Stimulated activated CD8-positive, alpha-beta memory T cell treated with anti-CD3 and anti-CD28 coated beads, Interleukin-12 subunit alpha, Interleukin-12 subunit beta, amount 100 ng/mL, for 24 hours (primary cell): ENCODE results near the gene ATXN2.

ENCODE experiments used
- DNase-seq: peaks from one replicate; pipeline ENCODE4 v3.0.0-alpha.2; 2020; ENCODE audit errors: extremely low read depth

Gene ATXN2

GRCh38 chr12:111438481-111438880, 160.6 kb downstream of the ATXN2 start:
- DNase-seq, result no peak

DNA sequence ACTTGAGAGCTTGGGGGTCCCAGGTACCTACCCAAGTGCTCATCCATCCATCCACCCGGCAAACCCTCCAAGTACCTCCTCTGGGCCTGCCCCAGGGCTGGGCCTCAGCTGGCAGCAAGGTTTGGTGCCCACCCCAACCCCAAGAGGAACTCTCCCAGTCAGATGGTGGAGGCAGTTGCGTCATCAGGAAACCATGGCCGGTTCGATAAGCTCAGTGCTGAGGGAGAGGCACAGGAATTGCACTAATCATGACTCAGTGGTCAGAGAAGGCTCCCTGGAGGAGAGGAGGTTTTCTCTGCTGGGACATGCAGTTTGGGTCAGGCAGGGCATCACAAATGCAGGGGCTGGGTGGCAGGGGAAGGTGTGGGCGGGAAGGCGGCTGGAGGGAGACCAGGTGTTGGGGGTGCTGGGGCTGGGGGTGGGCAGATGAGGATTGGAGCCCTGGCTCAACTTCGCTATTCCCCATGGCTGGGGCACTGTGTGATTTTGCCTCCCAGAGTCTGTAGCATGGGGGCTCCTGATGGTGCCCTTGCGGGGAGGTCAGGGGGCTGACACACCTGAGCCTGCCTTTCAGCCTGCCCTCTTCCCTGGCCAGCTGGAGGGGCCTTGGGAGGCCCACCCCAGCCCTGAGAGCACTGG, 161.2 kb downstream of the ATXN2 start:
- DNase-seq, result no peak

- DNase-seq, result no peak
These were observed 162.3 kb downstream of the ATXN2 start for GRCh38 chr12:111436811-111437210.

DNA sequence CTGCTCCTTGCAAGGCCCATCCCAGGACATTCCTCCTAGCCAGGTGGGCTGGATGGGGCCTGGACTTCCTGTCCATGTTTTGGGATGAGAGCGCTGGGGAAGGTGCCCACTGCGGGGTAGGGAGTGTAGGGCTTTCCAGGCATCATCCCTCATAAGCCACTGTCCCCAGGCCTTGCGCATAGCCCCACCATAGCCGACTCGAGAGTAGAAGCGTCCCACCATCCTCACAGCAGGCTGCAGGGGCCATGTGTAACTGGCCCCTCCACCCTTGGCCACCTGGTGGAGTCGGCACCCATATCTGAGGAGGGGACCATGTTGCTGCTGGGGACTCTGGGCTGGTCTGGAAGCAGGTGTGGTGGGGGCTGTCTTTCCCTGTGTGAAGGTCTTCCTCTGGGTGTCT, 162.8 kb downstream of the ATXN2 start:
- no peak for DNase-seq

- DNase-seq, result no peak
These were observed 163.4 kb downstream of the ATXN2 start for GRCh38 chr12:111435661-111436201.

DNA sequence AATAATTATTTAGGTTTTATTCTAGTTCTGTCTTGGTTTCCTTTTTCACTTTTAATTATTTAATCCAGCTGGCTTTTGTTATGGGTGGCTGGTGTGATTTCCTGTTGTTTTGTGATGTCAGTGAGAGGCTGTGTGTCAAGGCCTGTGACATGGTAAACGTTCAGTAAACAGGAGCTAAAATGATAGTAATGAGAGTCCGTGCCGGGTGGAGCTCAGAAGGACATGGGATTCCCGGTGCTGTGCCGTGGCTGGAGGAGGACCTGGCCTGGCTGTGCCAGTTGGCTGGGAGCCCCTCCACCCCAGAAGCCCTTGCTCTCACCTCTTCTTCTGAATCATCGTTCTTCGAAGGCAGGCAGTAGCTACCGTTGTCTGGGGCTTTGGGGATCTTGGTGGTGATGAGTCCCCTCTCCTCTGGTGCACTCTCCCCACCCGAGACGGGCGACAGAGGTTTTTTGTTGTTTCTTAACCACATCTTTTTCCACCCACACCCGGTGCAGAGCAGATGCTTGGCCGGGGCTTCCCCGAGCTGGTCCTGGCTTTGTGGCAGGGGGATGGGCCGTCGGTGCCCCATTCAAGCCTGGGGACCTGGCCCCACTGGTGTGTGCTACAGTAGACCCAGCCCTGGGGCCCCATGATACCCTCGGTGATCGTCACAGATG, 164.3 kb downstream of the ATXN2 start:
- DNase-seq, result peak; percentile 65

DNA sequence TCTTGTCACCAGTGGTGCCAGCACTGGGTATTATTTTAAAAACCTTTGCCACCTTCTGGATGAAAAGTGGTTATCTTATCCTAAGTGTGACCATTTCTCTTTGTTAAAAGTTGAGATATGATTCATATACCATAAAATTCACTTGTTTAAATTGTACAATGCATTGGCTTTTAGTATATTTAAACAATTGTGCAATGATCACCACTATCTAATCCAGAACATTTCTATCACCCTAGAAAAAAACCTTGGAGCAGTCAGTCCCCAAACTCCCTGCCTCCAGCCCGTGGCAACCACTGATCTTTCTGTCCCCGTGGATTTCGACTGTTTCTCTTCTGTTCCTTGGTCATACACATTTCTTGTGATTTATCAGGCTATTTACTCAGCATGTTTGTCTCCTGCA, 165.1 kb downstream of the ATXN2 start:
- no peak for DNase-seq

DNA sequence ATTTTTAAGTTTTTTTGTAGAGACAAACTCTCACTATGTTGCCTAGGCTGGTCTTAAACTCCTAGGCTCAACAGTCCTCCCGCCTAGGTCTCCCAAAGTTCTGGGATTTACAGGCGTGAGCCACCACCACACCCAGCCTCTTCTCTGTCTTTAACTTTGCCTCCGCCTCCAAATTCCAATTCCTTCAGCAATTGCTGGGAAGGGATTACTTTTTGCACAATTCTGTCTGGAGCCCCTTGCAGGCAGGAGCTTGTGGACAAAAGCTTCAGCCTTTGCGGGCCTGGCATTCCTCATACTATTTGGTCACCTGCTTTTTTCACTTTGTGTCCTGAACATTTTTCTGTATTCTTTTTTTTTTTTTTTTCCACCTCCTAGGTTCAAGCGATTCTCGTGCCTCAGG, 167.3 kb downstream of the ATXN2 start:
- no peak for DNase-seq

DNA sequence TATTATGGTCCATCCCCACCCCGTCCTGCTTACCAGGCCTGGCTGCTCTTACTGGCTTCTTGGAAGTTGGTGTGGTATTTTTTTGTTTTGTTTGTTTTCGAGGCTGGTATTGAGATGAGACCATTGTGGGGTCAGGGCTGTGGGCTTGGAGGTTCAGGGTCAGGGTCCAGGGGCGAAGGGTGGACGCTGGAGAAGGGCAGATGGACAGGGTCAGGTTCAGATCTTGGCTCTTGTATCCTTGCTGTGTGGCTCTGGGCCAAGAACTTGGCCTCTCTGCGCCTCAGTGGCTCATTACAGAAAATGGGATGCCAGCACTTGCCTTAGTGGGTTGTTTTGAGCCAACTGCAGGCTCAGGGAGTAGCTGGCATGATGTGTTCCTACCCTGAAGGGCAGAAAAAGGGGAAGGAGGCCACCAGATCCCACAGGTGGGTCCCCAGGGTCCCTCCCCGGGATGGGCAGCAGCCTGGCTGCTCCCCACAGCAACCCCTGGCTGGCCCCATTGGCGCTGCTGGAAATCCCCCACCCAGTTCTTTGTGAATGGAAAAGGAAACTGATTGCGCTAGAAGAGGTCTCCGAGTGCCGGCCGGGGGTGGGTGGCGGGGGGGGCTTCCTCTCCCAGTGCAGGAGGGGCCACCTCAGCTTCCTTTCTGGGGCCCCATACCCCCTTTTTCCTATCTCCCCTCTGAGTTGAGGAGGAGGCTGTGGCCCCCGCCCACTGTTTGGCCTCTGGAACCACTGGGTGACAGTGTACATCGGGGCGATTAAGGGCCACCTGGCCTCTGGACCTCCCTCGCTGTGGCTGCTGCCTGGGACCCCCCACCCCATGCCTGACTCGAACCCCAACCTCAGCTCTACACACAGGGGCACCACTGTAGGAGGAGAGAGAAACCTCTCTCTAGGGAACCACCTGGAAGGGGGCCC, 168.4 kb downstream of the ATXN2 start:
- no peak for DNase-seq

DNA sequence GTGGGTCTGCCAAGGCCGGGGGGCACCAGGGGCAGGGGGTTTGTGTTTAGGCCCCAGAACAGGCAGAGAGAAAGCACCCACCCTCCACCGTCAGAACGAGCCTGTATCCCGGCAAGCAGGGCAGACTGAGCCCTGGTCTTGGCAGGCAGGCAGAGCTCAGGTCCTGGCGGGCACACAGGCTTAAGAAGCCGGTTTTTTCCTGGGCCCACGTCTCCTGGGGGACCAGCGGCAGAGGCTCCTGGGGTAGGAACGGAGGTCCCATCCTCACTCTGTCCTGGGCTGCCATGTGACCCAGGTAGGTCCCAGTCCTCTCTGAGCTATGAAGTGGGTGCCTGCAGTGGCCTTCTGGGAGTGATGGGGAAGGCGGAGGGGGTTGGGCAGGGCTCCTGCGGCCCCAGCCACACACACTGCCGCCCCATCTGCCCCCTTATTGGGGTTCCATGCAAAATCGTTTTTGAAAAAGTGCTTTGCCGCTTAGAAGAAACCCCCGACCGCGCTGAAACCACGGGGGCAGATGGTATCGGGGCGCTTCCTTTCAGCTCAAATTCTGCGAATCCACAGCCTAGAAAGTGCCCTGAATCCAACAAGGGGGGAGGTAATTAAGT, 169.2 kb downstream of the ATXN2 start:
- no peak for DNase-seq

DNA sequence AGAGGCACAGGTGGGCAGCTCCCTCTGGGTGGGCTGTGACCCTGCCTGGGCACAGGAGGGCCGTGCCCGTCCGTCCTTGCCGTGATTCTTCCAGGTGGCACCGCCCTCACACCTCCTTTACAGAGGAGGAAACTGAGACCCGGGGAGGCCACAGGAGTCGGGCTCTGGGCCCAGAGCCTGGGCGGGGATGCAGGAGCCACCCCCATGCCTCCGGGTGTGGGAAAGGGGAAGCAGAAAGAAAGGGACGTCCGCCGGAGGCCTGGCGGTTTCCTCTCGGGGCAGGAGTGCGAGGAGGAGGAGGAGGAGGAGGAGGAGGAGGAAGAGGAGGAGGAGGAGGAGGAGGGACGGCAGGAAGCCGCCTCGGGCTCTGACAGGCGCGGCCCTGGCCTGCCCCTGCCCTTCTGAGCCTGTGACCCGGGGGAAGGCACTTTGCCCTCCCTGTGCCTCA, 170.4 kb downstream of the ATXN2 start:
- no peak for DNase-seq

GRCh38 chr12:111428081-111428727, 170.9 kb downstream of the ATXN2 start:
- no peak for DNase-seq

- DNase-seq, result no peak
These were observed 171.6 kb downstream of the ATXN2 start for GRCh38 chr12:111427417-111428074.

DNA sequence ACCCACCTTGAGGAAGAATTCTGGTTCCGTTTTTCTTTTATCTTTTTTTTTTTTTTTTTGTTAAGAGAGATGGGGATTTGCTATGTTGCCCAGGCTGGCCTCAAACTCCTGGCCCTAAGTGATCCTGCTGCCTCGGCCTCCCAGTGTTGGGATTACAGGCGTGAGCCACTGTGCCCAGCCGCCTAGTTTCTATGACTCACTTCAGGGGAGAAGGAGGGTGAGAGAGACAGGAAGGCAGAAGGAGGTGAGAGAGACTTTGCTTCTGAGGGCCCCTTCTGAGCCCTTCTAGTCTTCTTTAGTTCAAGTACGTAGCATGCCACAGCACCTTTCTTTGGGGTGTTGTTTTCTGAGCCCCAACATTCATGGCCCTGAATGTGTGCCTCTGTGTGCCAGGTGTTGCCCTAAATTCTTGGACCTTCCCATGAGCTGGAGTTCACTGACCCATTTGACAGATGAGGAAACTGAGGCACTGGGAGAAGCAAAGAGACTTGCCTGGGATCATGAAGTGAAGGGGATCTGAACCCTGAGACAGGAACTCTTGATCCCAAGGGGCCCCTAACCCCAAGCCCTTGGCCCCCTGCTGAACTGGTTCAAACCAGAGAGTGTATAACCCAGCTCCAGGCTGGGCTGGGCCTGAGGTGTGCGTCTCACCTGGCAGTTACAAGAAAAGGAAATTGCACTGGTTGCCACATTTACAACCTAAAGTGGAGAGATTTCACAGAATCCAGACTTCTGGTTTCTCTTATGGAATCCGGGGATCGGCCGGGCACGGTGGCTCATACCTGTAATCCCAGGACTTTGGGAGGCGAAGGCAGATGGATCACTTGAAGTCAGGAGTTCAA, 172.6 kb downstream of the ATXN2 start:
- no peak for DNase-seq

DNA sequence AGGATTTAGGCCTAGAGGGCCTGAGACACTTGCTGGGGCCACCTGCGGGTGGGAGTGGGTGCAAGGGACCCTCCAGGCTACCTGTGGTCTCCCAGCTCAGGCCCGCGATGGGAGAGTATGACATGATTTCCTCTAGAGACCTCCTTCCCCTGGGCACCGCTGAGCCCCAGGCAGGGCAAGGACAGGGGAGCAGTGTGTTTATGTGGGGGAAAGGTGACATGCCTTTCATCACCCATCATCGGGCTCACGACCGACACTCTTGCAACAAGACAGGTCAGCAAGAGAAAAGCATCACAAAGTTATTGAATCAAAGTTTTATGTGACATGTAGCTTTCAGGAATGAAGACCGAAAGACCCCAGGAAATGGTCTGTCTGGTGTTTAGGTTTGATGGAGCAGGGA, 173.5 kb downstream of the ATXN2 start:
- no peak for DNase-seq

- DNase-seq, result no peak
These were observed 174.3 kb downstream of the ATXN2 start for GRCh38 chr12:111424793-111425251.

- no peak for DNase-seq
These were observed 174.8 kb downstream of the ATXN2 start for GRCh38 chr12:111424189-111424792.

DNA sequence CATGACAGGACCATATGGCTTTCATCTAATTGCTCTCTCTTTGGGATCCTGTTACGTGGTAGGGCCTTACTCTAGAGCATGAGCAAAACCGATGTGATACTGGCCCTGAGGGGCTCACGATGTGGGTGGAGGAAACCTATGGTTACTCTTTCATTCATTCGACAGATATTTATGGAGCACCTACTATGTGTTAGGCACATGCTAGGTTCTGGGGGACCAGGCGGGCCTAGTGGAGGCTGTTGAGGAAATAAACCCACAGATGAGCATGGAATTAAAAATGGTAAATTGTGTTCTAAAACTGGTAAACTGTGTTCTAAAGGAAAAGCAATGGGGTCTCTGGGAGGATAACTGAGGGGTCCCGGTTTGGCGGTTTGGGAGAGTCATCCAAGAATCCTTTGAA, 178.6 kb downstream of the ATXN2 start:
- no peak for DNase-seq

DNA sequence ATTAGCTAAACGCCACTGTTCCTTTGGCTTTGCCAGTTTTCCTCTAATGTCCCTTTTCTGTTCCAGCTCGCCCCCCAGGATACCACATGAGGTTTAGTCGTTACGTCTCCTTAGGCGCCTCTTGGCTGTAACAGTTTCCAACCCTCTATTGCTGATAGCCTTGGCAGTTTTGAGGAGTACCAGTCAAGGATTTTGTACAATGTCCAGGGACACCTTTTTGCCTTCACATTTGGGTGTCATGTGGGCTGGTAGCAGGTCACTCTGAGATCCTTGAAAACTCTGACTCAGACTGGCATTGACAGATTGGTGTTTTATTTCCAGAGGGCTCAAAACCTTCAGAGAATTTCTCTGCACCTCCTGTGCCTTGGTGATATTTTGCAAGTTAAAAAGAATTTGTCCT, 179.3 kb downstream of the ATXN2 start:
- no peak for DNase-seq

- no peak for DNase-seq
These were observed 180.6 kb downstream of the ATXN2 start for GRCh38 chr12:111418594-111418880.
